NB4 (cell line): Measurements from ENCODE around the gene UGT2B7.

Experiments
- DNase-seq: peaks from one replicate; pipeline ENCODE4 v3.0.0; 2010; ENCODE audit warnings: low read depth
- H3K4me3 ChIP-seq: one replicate; pipeline ENCODE4 v1.5.1; 2011; ENCODE audit warnings: mild to moderate bottlenecking, low read depth, low read length, moderate library complexity
- CTCF ChIP-seq: IDR thresholded peaks from one replicate; pipeline ENCODE4 v1.5.1; 2012; ENCODE audit warnings: low read depth, low read length
- MAX ChIP-seq: IDR thresholded peaks from 2 replicates; pipeline ENCODE4 v1.6.1; 2011; ENCODE audit warnings: low read depth, low read length
- MYC ChIP-seq: IDR thresholded peaks from 2 replicates; pipeline ENCODE4 v1.6.1; 2011; ENCODE audit warnings: low read depth, low read length
- POLR2A ChIP-seq: IDR thresholded peaks from 2 replicates; pipeline ENCODE4 v1.6.1; 2011; ENCODE audit warnings: mild to moderate bottlenecking; ENCODE audit not compliant: insufficient read length; ENCODE audit errors: extremely low read depth

Gene UGT2B7

GRCh38 chr4:69056921-69057550, 39.2 kb upstream of the UGT2B7 start:
- no peak for DNase-seq
- TF ChIP-seq CTCF: no peak
- no peak for TF ChIP-seq MAX
- no peak for TF ChIP-seq MYC
- TF ChIP-seq POLR2A: no peak
- H3K4me3 ChIP-seq: no peak overlapping the region

GRCh38 chr4:69057620-69058409, 38.5 kb upstream of the UGT2B7 start:
- DNase-seq: no peak
- TF ChIP-seq MAX: no peak
- no peak overlapping the region for H3K4me3 ChIP-seq

- no peak for DNase-seq
- H3K4me3 ChIP-seq: no peak overlapping the region
- TF ChIP-seq POLR2A: no peak
Observed at GRCh38 chr4:69058410-69059059, 37.7 kb upstream of the UGT2B7 start.

- no peak for TF ChIP-seq POLR2A
- TF ChIP-seq MAX: no peak
- no peak for TF ChIP-seq CTCF
- no peak for TF ChIP-seq MYC
- H3K4me3 ChIP-seq: no peak overlapping the region
- DNase-seq: peak; percentile 20
Observed at GRCh38 chr4:69060651-69061308, 35.5 kb upstream of the UGT2B7 start.

- TF ChIP-seq CTCF: no peak
- no peak for TF ChIP-seq MAX
- no peak for DNase-seq
- no peak overlapping the region for H3K4me3 ChIP-seq
Observed at GRCh38 chr4:69064391-69064790, 31.9 kb upstream of the UGT2B7 start.

- no peak for DNase-seq
- TF ChIP-seq CTCF: no peak
- TF ChIP-seq POLR2A: no peak
- no peak for TF ChIP-seq MYC
- TF ChIP-seq MAX: no peak
- no peak overlapping the region for H3K4me3 ChIP-seq
Observed at GRCh38 chr4:69066945-69067344, 29.3 kb upstream of the UGT2B7 start.
